ENCODE measurements around the gene PPARG.

The PPARG gene

GRCh38 chr3:12394569-12395271 lies 105.8 kb downstream of the PPARG start:
- no peaks in the 10 kb centered on the region for H3K27me3 ChIP-seq (ENCODE audit: low read depth)
- in situ Hi-C loops (cut with MboI; ENCODE audit: low sequenced_read_pairs), result no loop called here
- no peaks in the 10 kb centered on the region for H3K9me3 ChIP-seq
- no peaks in the 10 kb centered on the region for H3K36me3 ChIP-seq (replicated peaks)
- H3K4me1 ChIP-seq, result no peaks in the 10 kb centered on the region
- no peak for DNase-seq (ENCODE audit: low spot score in 2 of 2)
- no peak overlapping the region for H3K4me3 ChIP-seq

DNA sequence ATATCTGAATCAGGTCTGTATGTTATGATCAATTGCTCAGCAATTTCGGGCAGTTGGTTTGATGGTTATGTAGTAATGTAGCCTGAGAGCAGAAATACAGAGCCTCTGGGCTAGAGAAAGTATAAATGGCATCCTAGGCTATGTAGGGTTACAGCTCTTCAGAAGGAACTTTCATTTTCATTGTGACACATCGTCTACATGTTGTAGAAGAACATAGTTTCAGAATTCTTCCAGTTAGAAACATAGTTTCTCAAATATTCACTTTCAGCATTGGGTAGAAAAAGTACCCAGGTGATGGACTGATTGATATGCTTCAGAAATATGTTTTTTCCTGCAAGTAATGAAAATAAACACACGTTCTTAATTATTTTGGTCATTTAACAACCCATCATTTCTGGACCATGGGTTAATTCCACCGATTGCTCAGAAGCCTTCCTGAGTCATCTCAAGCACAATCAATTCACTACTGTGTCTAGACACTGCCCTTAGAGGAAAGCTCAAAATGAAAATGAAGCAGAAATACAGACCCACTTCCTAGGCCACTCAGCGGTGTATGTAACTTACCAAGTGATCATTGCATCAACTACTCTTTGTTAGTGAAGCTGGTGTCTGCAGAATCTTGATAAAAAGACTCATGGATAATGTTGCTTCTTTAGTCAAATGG lies 106.6 kb downstream of the PPARG start:
- Histone ChIP-seq H3K4me3 (no peak overlapping the region), H3K27me3 (ENCODE audit: low read depth) (no peaks in the 10 kb centered on the region), H3K9me3 (no peaks in the 10 kb centered on the region), H3K4me1 (no peaks in the 10 kb centered on the region), H3K36me3 (replicated peaks) (no peaks in the 10 kb centered on the region)
- no peak for DNase-seq (ENCODE audit: low spot score in 2 of 2)
- in situ Hi-C loops (cut with MboI; ENCODE audit: low sequenced_read_pairs), result no loop called here

GRCh38 chr3:12396471-12396870 lies 107.6 kb downstream of the PPARG start:
- H3K4me3 ChIP-seq, result no peak overlapping the region
- in situ Hi-C loops (cut with MboI; ENCODE audit: low sequenced_read_pairs), result no loop called here
- H3K36me3 ChIP-seq (replicated peaks), result no peaks in the 10 kb centered on the region
- no peaks in the 10 kb centered on the region for H3K4me1 ChIP-seq
- H3K9me3 ChIP-seq, result no peaks in the 10 kb centered on the region
- DNase-seq (ENCODE audit: low spot score in 2 of 2), result no peak
- no peaks in the 10 kb centered on the region for H3K27me3 ChIP-seq (ENCODE audit: low read depth)

DNA sequence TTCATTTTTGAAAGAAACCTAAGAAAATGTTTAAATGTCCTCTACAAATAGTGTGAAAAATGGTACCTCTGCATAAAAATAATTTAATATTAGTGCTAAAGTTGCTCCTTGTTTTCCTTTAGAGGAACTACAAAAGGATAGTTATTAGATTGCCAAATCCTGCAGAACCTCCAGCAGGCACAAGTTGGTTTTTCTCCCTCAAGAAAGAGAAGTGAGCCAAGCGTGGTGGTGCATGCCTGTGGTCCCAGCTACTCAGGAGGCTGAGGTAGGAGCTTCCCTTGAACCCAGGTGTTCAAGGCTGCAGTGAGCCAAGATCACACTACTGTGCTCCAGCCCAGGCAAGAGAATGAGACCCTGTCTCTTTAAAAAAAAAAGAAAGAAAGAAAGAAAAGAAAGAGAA lies 110.4 kb downstream of the PPARG start:
- no peaks in the 10 kb centered on the region for H3K4me1 ChIP-seq
- H3K36me3 ChIP-seq (replicated peaks), result no peaks in the 10 kb centered on the region
- in situ Hi-C loops (cut with MboI; ENCODE audit: low sequenced_read_pairs), result no loop called here
- H3K27me3 ChIP-seq (ENCODE audit: low read depth), result no peaks in the 10 kb centered on the region
- no peak overlapping the region for H3K4me3 ChIP-seq
- no peaks in the 10 kb centered on the region for H3K9me3 ChIP-seq
- DNase-seq (ENCODE audit: low spot score in 2 of 2), result no peak

DNA sequence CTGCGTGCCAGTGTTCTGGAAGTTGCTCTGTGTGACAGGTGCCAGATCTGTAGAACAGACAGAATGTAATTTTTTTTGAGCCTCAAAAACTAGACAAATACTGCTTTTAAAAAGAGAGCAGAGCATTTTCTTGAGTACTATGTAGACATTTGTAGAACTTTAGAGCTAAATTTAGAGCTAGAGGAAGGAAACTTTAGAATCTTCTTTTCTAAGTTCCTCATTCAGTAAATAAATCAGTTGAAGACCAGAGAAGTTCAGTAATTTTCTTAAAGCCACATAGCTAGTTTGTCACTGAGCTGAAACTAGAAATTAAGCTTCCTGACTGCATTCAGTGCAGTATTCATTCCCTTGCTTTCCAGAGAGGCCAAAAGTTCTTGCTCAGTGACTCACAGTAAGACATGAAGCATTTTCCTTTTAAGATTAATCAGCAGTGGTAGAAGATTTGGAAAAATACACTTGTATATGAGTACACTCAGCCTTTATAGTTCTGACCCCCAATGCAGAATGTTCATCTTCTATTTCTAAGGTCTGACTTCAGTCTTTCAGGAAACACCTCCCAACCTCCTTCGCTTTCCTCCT lies 111.8 kb downstream of the PPARG start:
- Histone ChIP-seq H3K27me3 (ENCODE audit: low read depth) (no peaks in the 10 kb centered on the region), H3K9me3 (no peaks in the 10 kb centered on the region), H3K36me3 (replicated peaks) (no peaks in the 10 kb centered on the region), H3K4me1 (peaks cover 3% of the 10 kb centered on the region; the same call in 1 of the 2 replicates), H3K4me3 (no peak overlapping the region)
- no peak for DNase-seq (ENCODE audit: low spot score in 2 of 2)
- in situ Hi-C loops (cut with MboI; ENCODE audit: low sequenced_read_pairs), result no loop called here

DNA sequence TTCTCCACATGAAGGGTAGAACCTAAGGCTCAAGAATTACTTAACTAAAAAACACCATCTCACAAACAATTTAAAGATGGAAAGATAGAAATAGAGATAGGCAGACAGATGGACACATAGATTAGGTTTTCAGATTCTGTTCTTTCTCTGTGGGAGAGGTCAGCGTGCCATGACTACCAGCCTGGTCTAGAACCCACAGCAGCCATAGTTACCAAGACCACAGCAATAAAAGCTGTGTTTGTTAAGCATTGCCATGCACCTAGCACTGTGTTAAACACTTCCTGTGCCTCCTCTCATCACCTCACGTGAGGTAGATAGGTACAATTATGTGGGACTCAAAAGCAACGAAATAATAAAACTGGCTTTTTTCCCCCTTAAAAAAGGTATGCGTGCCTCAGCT lies 112.3 kb downstream of the PPARG start:
- Histone ChIP-seq H3K4me3 (no peak overlapping the region), H3K27me3 (ENCODE audit: low read depth) (no peaks in the 10 kb centered on the region), H3K36me3 (replicated peaks) (no peaks in the 10 kb centered on the region), H3K4me1 (peaks cover 3% of the 10 kb centered on the region; the same call in 1 of the 2 replicates), H3K9me3 (no peaks in the 10 kb centered on the region)
- DNase-seq (ENCODE audit: low spot score in 2 of 2), result no peak
- in situ Hi-C loops (cut with MboI; ENCODE audit: low sequenced_read_pairs), result no loop called here

DNA sequence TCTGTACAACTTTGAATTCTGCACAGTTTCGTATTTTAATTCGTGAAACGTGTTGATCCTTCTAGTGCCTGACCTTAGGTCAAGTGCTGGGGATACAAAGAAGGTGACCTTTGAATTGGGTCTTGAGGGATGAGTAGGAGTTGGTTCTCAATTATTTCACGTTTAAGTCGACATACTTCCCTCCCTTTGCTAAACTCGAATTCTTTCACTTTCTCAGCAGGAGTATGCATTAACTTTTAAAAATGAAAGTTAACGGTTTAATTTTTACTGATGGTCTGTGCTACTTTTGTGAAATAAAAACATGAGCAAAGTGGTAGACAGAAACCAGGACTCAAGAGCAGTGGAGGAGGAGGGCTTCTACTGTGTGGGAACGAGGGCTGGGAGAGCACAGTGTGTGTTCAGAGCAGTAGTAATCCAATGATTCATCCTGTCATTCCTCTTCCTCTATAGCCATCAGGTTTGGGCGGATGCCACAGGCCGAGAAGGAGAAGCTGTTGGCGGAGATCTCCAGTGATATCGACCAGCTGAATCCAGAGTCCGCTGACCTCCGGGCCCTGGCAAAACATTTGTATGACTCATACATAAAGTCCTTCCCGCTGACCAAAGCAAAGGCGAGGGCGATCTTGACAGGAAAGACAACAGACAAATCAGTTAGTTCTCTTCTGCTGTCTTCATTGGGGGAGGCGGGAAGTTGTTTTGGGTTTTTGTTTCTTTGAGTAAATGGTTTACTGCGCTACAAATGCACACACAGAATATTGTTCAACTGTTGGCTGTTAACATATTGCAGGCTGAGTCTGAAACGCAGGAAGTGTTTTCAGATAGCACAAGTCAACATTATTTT lies 116.8 kb downstream of the PPARG start:
- no peak for DNase-seq (ENCODE audit: low spot score in 2 of 2)
- H3K36me3 ChIP-seq (replicated peaks), result no peaks in the 10 kb centered on the region
- H3K27me3 ChIP-seq (ENCODE audit: low read depth), result no peaks in the 10 kb centered on the region
- no peaks in the 10 kb centered on the region for H3K9me3 ChIP-seq
- H3K4me1 ChIP-seq, result peaks cover 3% of the 10 kb centered on the region; the same call in 1 of the 2 replicates
- in situ Hi-C loops (cut with MboI; ENCODE audit: low sequenced_read_pairs), result no loop called here
- H3K4me3 ChIP-seq, result no peak overlapping the region

- no peak for DNase-seq (ENCODE audit: low spot score in 2 of 2)
- H3K36me3 ChIP-seq (replicated peaks), result no peaks in the 10 kb centered on the region
- H3K4me3 ChIP-seq, result no peak overlapping the region
- in situ Hi-C loops (cut with MboI; ENCODE audit: low sequenced_read_pairs), result no loop called here
- H3K4me1 ChIP-seq, result peaks cover 3% of the 10 kb centered on the region; the same call in 1 of the 2 replicates
- no peaks in the 10 kb centered on the region for H3K9me3 ChIP-seq
- H3K27me3 ChIP-seq (ENCODE audit: low read depth), result no peaks in the 10 kb centered on the region
Observed at GRCh38 chr3:12408984-12409683, 120.3 kb downstream of the PPARG start.

DNA sequence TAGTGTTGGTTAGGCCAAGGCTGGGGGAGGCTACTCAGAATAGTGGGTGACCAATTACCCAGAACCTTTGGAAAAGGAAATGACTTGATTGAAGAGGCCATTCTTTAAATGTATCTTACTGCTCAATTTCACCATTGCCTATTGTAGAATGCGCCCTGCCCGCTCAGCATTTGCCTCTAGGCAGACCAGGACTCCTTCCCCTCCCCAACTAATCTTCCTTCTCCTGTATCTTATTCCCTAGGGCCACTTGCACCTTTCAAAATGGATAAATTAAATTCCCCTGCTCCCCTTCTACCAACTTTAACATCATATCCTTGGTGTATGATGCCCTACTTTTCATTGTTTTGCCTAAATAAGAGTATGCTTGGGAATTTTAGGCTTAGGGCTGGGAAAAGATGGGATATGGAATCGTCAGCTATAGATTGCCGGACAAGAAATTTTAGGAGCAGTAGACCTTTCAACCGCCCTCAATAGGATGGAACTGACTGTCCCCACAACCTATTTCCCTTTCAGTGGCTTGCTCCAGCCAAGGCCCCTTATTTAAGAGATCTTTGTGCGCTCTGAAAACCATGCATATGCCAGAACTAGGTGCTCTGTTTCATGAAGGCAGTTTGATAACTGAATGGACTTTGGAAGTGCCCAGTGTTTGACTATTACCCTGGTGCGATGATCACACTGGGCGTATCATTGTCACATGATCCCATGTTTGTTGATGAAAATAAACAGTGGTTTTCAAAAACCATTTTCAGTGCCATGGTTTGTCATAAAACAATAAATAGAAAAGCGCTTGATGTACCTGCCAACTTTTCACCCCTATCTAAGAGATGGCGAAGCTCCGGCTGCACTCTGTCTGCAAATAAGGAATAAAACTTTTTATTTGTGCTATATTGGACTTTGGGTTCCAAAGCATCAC lies 121.1 kb downstream of the PPARG start:
- Histone ChIP-seq H3K27me3 (ENCODE audit: low read depth) (no peaks in the 10 kb centered on the region), H3K4me1 (peaks cover 2% of the 10 kb centered on the region; the same call in 1 of the 2 replicates), H3K9me3 (no peaks in the 10 kb centered on the region), H3K4me3 (no peak overlapping the region), H3K36me3 (replicated peaks) (no peaks in the 10 kb centered on the region)
- in situ Hi-C loops (cut with MboI; ENCODE audit: low sequenced_read_pairs), result no loop called here
- DNase-seq (ENCODE audit: low spot score in 2 of 2), result no peak

GRCh38 chr3:12413721-12414255 lies 124.9 kb downstream of the PPARG start:
- in situ Hi-C loops (cut with MboI; ENCODE audit: low sequenced_read_pairs), result no loop called here
- no peaks in the 10 kb centered on the region for H3K4me1 ChIP-seq
- H3K9me3 ChIP-seq, result no peaks in the 10 kb centered on the region
- no peak overlapping the region for H3K4me3 ChIP-seq
- H3K36me3 ChIP-seq (replicated peaks), result no peaks in the 10 kb centered on the region
- H3K27me3 ChIP-seq (ENCODE audit: low read depth), result no peaks in the 10 kb centered on the region
- DNase-seq (ENCODE audit: low spot score in 2 of 2), result no peak

GRCh38 chr3:12415014-12415680 lies 126.3 kb downstream of the PPARG start:
- H3K4me3 ChIP-seq, result no peak overlapping the region
- no peaks in the 10 kb centered on the region for H3K9me3 ChIP-seq
- H3K27me3 ChIP-seq (ENCODE audit: low read depth), result no peaks in the 10 kb centered on the region
- DNase-seq (ENCODE audit: low spot score in 2 of 2), result no peak
- H3K36me3 ChIP-seq (replicated peaks), result no peaks in the 10 kb centered on the region
- no peaks in the 10 kb centered on the region for H3K4me1 ChIP-seq
- in situ Hi-C loops (cut with MboI; ENCODE audit: low sequenced_read_pairs), result no loop called here

DNA sequence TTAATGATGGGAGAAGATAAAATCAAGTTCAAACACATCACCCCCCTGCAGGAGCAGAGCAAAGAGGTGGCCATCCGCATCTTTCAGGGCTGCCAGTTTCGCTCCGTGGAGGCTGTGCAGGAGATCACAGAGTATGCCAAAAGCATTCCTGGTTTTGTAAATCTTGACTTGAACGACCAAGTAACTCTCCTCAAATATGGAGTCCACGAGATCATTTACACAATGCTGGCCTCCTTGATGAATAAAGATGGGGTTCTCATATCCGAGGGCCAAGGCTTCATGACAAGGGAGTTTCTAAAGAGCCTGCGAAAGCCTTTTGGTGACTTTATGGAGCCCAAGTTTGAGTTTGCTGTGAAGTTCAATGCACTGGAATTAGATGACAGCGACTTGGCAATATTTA lies 127.9 kb downstream of the PPARG start:
- in situ Hi-C loops (cut with MboI; ENCODE audit: low sequenced_read_pairs), result no loop called here
- DNase-seq (ENCODE audit: low spot score in 2 of 2), result no peak
- H3K27me3 ChIP-seq (ENCODE audit: low read depth), result no peaks in the 10 kb centered on the region
- H3K9me3 ChIP-seq, result no peaks in the 10 kb centered on the region
- H3K4me1 ChIP-seq, result no peaks in the 10 kb centered on the region
- no peak overlapping the region for H3K4me3 ChIP-seq
- H3K36me3 ChIP-seq (replicated peaks), result no peaks in the 10 kb centered on the region
